ENCODE measurements around the gene CASZ1.

GRCh38 chr1:10639011-10639774, 157.3 kb downstream of the CASZ1 start:
- TF ChIP-seq CTCF (conservative IDR thresholded peaks at IDR 0.05 in 1 of 2, IDR thresholded peaks at IDR 0.05 in 1 of 2; ENCODE audit: low read depth in 1 of 2, low read length in 2 of 2) (no peak), EZH2 (IDR thresholded peaks at IDR 0.05; ENCODE audit: low read length, missing control alignments) (no peak)
